OCI-LY3 (cell line): ENCODE results near the gene CMTM2.

Source experiments
- H2AFZ ChIP-seq: fragments of 200-600, 300-600 bp; shearing (Covaris generic); 2 replicates; pipeline ENCODE4 v1.6.0; 2014; ENCODE audit warnings: antibody characterized with exemption, low read depth, low read length
- H3K27ac ChIP-seq: fragments of 200-600, 300-600 bp; sonication (generic); 2 replicates; pipeline ENCODE4 v1.5.1; 2014; ENCODE audit warnings: mild to moderate bottlenecking, low read length, moderate library complexity, mixed read lengths
- H3K27me3 ChIP-seq: fragments of 200-600, 300-600 bp; sonication (generic); 2 replicates; pipeline ENCODE4 v1.6.1; 2014; ENCODE audit warnings: low read depth, low read length, mixed read lengths
- H3K36me3 ChIP-seq: fragments of 200-600, 300-600 bp; sonication (generic); replicated peaks from 2 replicates; pipeline ENCODE3; 2014; ENCODE audit warnings: low read depth, low read length, mixed read lengths
- H3K4me1 ChIP-seq: fragments of 300-600, 200-600 bp; sonication (generic); 2 replicates; pipeline ENCODE4 v1.6.1; 2014; ENCODE audit warnings: low read length, mixed read lengths
- H3K4me2 ChIP-seq: fragments of 200-600, 300-600 bp; sonication (generic); 2 replicates; pipeline ENCODE4 v1.6.1; 2014; ENCODE audit warnings: low read length, mixed read lengths
- H3K4me3 ChIP-seq: fragments of 300-600, 200-600 bp; sonication (generic); 2 replicates; pipeline ENCODE4 v1.5.1; 2014; ENCODE audit warnings: antibody characterized with exemption, mild to moderate bottlenecking, low read length, moderate library complexity
- H3K79me2 ChIP-seq: fragments of 300-600, 200-600 bp; shearing (Covaris generic); 2 replicates; pipeline ENCODE4 v1.6.1; 2014; ENCODE audit warnings: mild to moderate bottlenecking, low read length, mixed read lengths
- H3K9ac ChIP-seq: fragments of 300-600, 200-600 bp; shearing (Covaris generic); 2 replicates; pipeline ENCODE4 v1.6.0; 2014; ENCODE audit warnings: mild to moderate bottlenecking, low read length, moderate library complexity
- H3K9me3 ChIP-seq: fragments of 200-600, 300-600 bp; shearing (Covaris generic); 2 replicates; pipeline ENCODE4 v1.6.1; 2014; ENCODE audit warnings: low read length, mixed read lengths; ENCODE audit not compliant: insufficient read depth
- H4K20me1 ChIP-seq: fragments of 200-600, 300-600 bp; sonication (generic); 2 replicates; pipeline ENCODE4 v1.6.1; 2016; ENCODE audit warnings: low read length, mixed read lengths; ENCODE audit not compliant: insufficient read depth
- CTCF ChIP-seq: fragments of 200-600, 300-600 bp; sonication (generic); IDR thresholded peaks from 2 replicates; pipeline ENCODE4 v1.5.1; 2014; ENCODE audit warnings: antibody characterized with exemption, low read length, low read depth
- EZH2phosphoT487 ChIP-seq: fragments of 200-600 bp; shearing (Covaris generic); IDR thresholded peaks from 2 replicates; pipeline ENCODE4 v1.6.1; 2018; ENCODE audit warnings: antibody characterized with exemption, mixed run types, low read depth

Gene CMTM2

GRCh38 chr16:66569131-66569530, 10.1 kb upstream of the CMTM2 start:
- Histone ChIP-seq H3K9me3 (no peaks in the 10 kb centered on the region), H3K4me2 (no peak overlapping the region)

GRCh38 chr16:66569827-66570405, 9.3 kb upstream of the CMTM2 start:
- peaks cover 16% of the 10 kb centered on the region for H3K36me3 ChIP-seq

More at GRCh38 chr16:66569131-66569530, 10.1 kb upstream of the CMTM2 start:
- no peak overlapping the region for H3K27ac ChIP-seq
- TF ChIP-seq EZH2phosphoT487 = no peak
- H2AFZ ChIP-seq = no peak overlapping the region
- H3K4me1 ChIP-seq = peaks cover 7% of the 10 kb centered on the region
- no peak overlapping the region for H3K9ac ChIP-seq
- no peaks in the 10 kb centered on the region for H3K27me3 ChIP-seq
- H4K20me1 ChIP-seq = no peaks in the 10 kb centered on the region
- peaks cover 20% of the 10 kb centered on the region for H3K36me3 ChIP-seq
- no peaks in the 10 kb centered on the region for H3K79me2 ChIP-seq
- no peak overlapping the region for H3K4me3 ChIP-seq

GRCh38 chr16:66572356-66572755, 6.9 kb upstream of the CMTM2 start:
- Histone ChIP-seq H3K79me2 (no peaks in the 10 kb centered on the region), H3K27ac (no peak overlapping the region), H4K20me1 (no peaks in the 10 kb centered on the region), H3K9me3 (no peaks in the 10 kb centered on the region), H3K4me1 (peaks cover 6% of the 10 kb centered on the region), H3K4me3 (no peak overlapping the region), H3K4me2 (no peak overlapping the region), H3K36me3 (no peaks in the 10 kb centered on the region), H2AFZ (no peak overlapping the region), H3K9ac (no peak overlapping the region), H3K27me3 (no peaks in the 10 kb centered on the region)
- no peak for TF ChIP-seq CTCF
- no peak for TF ChIP-seq EZH2phosphoT487

More at GRCh38 chr16:66569827-66570405, 9.3 kb upstream of the CMTM2 start:
- no peak overlapping the region for H2AFZ ChIP-seq
- no peak overlapping the region for H3K4me3 ChIP-seq
- no peak overlapping the region for H3K4me2 ChIP-seq
- no peaks in the 10 kb centered on the region for H3K9me3 ChIP-seq
- no peak overlapping the region for H3K9ac ChIP-seq
- H3K4me1 ChIP-seq = peaks cover 6% of the 10 kb centered on the region
- no peak for TF ChIP-seq EZH2phosphoT487
- TF ChIP-seq CTCF = no peak
- no peaks in the 10 kb centered on the region for H3K79me2 ChIP-seq
- no peaks in the 10 kb centered on the region for H3K27me3 ChIP-seq
- H4K20me1 ChIP-seq = no peaks in the 10 kb centered on the region
- no peak overlapping the region for H3K27ac ChIP-seq

- Histone ChIP-seq H3K4me3 (no peak overlapping the region), H3K36me3 (no peaks in the 10 kb centered on the region), H3K4me1 (peaks cover 4% of the 10 kb centered on the region), H3K27me3 (no peaks in the 10 kb centered on the region), H4K20me1 (no peaks in the 10 kb centered on the region), H3K27ac (no peak overlapping the region), H3K79me2 (no peaks in the 10 kb centered on the region), H3K9me3 (no peaks in the 10 kb centered on the region), H3K4me2 (no peak overlapping the region), H2AFZ (no peak overlapping the region), H3K9ac (no peak overlapping the region)
- no peak for TF ChIP-seq EZH2phosphoT487
- TF ChIP-seq CTCF = no peak
These were observed 5.2 kb upstream of the CMTM2 start for GRCh38 chr16:66574081-66574480.
